IPS DF 6.9 (cell line): ENCODE results near the gene SLC25A26.
A peak's percentile ranks its signal among the peaks of the same experiment; 100 is the strongest.
"Not testable (repeated sequence)": the region's sequence is repeated elsewhere in the genome, so short reads cannot be mapped to it uniquely, and the experiment has no call there.

Experiments
- DNase-seq: peaks from one replicate; pipeline ENCODE4 v3.0.0-alpha.2; 2013; ENCODE audit warnings: low read depth, low spot score
- H3K27ac ChIP-seq: one replicate; pipeline ENCODE4 v1.5.1; 2013; ENCODE audit warnings: low read length, control low read depth
- H3K27me3 ChIP-seq: 2 replicates; pipeline ENCODE4 v1.6.1; 2013; ENCODE audit warnings: mild to moderate bottlenecking, low read length; ENCODE audit not compliant: control insufficient read depth, insufficient read depth
- H3K36me3 ChIP-seq: 2 replicates; pipeline ENCODE4 v1.6.1; 2013; ENCODE audit warnings: low read length; ENCODE audit not compliant: control insufficient read depth, insufficient read depth
- H3K4me1 ChIP-seq: 2 replicates; pipeline ENCODE4 v1.6.1; 2013; ENCODE audit warnings: low read length; ENCODE audit not compliant: control insufficient read depth, insufficient read depth
- H3K4me3 ChIP-seq: 2 replicates; pipeline ENCODE4 v1.5.1; 2013; ENCODE audit warnings: mild to moderate bottlenecking, low read length
- H3K9me3 ChIP-seq: 2 replicates; pipeline ENCODE4 v1.6.1; 2013; ENCODE audit warnings: low read length, inconsistent platforms; ENCODE audit not compliant: control insufficient read depth, insufficient read depth
- WGBS: extraction: QIAGEN DNeasy Blood & Tissue Kit; methylation state at CpG from one replicate; pipeline ENCODE4 v1.1.7; 2013; ENCODE audit warnings: mixed read lengths, missing lambda C conversion rate; ENCODE audit not compliant: insufficient read length, insufficient coverage; 5-methylcytosine and 5-hydroxymethylcytosine counted together

The SLC25A26 gene

GRCh38 chr3:66268864-66269263 lies 48.1 kb downstream of the SLC25A26 start:
- H3K4me1 ChIP-seq: no peaks in the 10 kb centered on the region
- DNase-seq: no peak
- H3K36me3 ChIP-seq: no peaks in the 10 kb centered on the region
- no peaks in the 10 kb centered on the region for H3K9me3 ChIP-seq
- no peaks in the 10 kb centered on the region for H3K27me3 ChIP-seq
- H3K27ac ChIP-seq: no peak overlapping the region
- WGBS: no CpG with 5 or more reads among the region's 4 CpGs
- no peak overlapping the region for H3K4me3 ChIP-seq

GRCh38 chr3:66269411-66269810 lies 48.6 kb downstream of the SLC25A26 start:
- Histone ChIP-seq H3K9me3 (no peaks in the 10 kb centered on the region), H3K27ac (no peak overlapping the region), H3K36me3 (no peaks in the 10 kb centered on the region), H3K4me1 (no peaks in the 10 kb centered on the region), H3K27me3 (no peaks in the 10 kb centered on the region), H3K4me3 (no peak overlapping the region)
- no peak for DNase-seq
- WGBS: no CpG with 5 or more reads among the region's 1 CpG

- Histone ChIP-seq H3K9me3 (no peaks in the 10 kb centered on the region), H3K36me3 (no peaks in the 10 kb centered on the region), H3K4me1 (no peaks in the 10 kb centered on the region), H3K4me3 (no peak overlapping the region), H3K27ac (no peak overlapping the region), H3K27me3 (no peaks in the 10 kb centered on the region)
- no peak for DNase-seq
- WGBS: no CpG with 5 or more reads among the region's 1 CpG
These were observed 49.5 kb downstream of the SLC25A26 start for GRCh38 chr3:66270288-66270687.

- WGBS: no CpG with 5 or more reads among the region's 2 CpGs
- Histone ChIP-seq H3K9me3 (no peaks in the 10 kb centered on the region), H3K4me1 (no peaks in the 10 kb centered on the region), H3K27ac (no peak overlapping the region), H3K36me3 (no peaks in the 10 kb centered on the region), H3K27me3 (no peaks in the 10 kb centered on the region), H3K4me3 (no peak overlapping the region)
- DNase-seq: no peak
These were observed 49.9 kb downstream of the SLC25A26 start for GRCh38 chr3:66270701-66271100.

GRCh38 chr3:66271231-66271630 lies 50.4 kb downstream of the SLC25A26 start:
- no peak overlapping the region for H3K4me3 ChIP-seq
- H3K4me1 ChIP-seq: no peaks in the 10 kb centered on the region
- H3K27ac ChIP-seq: no peak overlapping the region
- no CpG with 5 or more reads among the region's 2 CpGs for WGBS
- H3K36me3 ChIP-seq: no peaks in the 10 kb centered on the region
- H3K27me3 ChIP-seq: no peaks in the 10 kb centered on the region
- no peaks in the 10 kb centered on the region for H3K9me3 ChIP-seq
- no peak for DNase-seq

GRCh38 chr3:66272016-66272415 lies 51.2 kb downstream of the SLC25A26 start:
- H3K27ac ChIP-seq: no peak overlapping the region
- no peaks in the 10 kb centered on the region for H3K27me3 ChIP-seq
- DNase-seq: no peak
- no peak overlapping the region for H3K4me3 ChIP-seq
- H3K36me3 ChIP-seq: no peaks in the 10 kb centered on the region
- H3K4me1 ChIP-seq: no peaks in the 10 kb centered on the region
- WGBS: no CpG with 5 or more reads among the region's 1 CpG
- no peaks in the 10 kb centered on the region for H3K9me3 ChIP-seq

GRCh38 chr3:66274837-66275236 lies 54.0 kb downstream of the SLC25A26 start:
- H3K27ac ChIP-seq, DNase-seq, H3K27me3 ChIP-seq, H3K4me1 ChIP-seq, H3K4me3 ChIP-seq, H3K36me3 ChIP-seq, H3K9me3 ChIP-seq: not testable (repeated sequence)
- no CpG with 5 or more reads among the region's 6 CpGs for WGBS

- no CpG with 5 or more reads among the region's 3 CpGs for WGBS
- Histone ChIP-seq H3K4me1 (no peaks in the 10 kb centered on the region), H3K4me3 (no peak overlapping the region), H3K27ac (no peak overlapping the region), H3K27me3 (no peaks in the 10 kb centered on the region), H3K9me3 (no peaks in the 10 kb centered on the region), H3K36me3 (no peaks in the 10 kb centered on the region)
- DNase-seq: peak; percentile 31
These were observed 56.0 kb downstream of the SLC25A26 start for GRCh38 chr3:66276705-66277274.

GRCh38 chr3:66279168-66279567 lies 58.4 kb downstream of the SLC25A26 start:
- H3K9me3 ChIP-seq: no peaks in the 10 kb centered on the region
- no peaks in the 10 kb centered on the region for H3K36me3 ChIP-seq
- no peak overlapping the region for H3K4me3 ChIP-seq
- no CpG with 5 or more reads among the region's 1 CpG for WGBS
- H3K27me3 ChIP-seq: no peaks in the 10 kb centered on the region
- no peak for DNase-seq
- H3K27ac ChIP-seq: no peak overlapping the region
- H3K4me1 ChIP-seq: no peaks in the 10 kb centered on the region

GRCh38 chr3:66280304-66280703 lies 59.5 kb downstream of the SLC25A26 start:
- no CpG with 5 or more reads among the region's 3 CpGs for whole genome bisulfite sequencing
- Histone ChIP-seq H3K36me3 (no peaks in the 10 kb centered on the region), H3K27me3 (no peaks in the 10 kb centered on the region), H3K4me3 (no peak overlapping the region), H3K9me3 (no peaks in the 10 kb centered on the region), H3K27ac (no peak overlapping the region), H3K4me1 (no peaks in the 10 kb centered on the region)
- DNase-seq: no peak

GRCh38 chr3:66291922-66292321 lies 71.1 kb downstream of the SLC25A26 start:
- H3K36me3 ChIP-seq, H3K4me1 ChIP-seq, H3K27ac ChIP-seq, H3K27me3 ChIP-seq, H3K4me3 ChIP-seq, H3K9me3 ChIP-seq, DNase-seq: not testable (repeated sequence)
- no CpG with 5 or more reads among the region's 4 CpGs for WGBS
